H1 (cell line): ENCODE data around the gene CAMSAP1. TPM values are rescaled to one million over a fixed set of nuclear protein-coding genes. Genes with fewer than 3 reads are reported as not detected.

Experiments
- CTCF ChIA-PET: fragments of 300-600 bp; sonication (Branson Sonifier 250); formaldehyde crosslinking; loops from one replicate; lab custom pipeline; 2021; ENCODE audit not compliant: partially characterized antibody; lab: Charles Lee
- POLR2A ChIA-PET: fragments of 300-600 bp; sonication (Branson Sonifier 250); formaldehyde crosslinking; loops from one replicate; lab custom pipeline; 2021; ENCODE audit warnings: inconsistent platforms; ENCODE audit not compliant: partially characterized antibody; lab: Charles Lee
- DNase-seq, 2 experiments: peaks; one replicate each; pipeline versions ENCODE4 v3.0.0 to v3.0.0-alpha.2; 2010 to 2022; ENCODE audit warnings: low spot score in 2 of 2, low read depth in 1 of 2, mixed read lengths in 1 of 2
- FAIRE-seq: peaks from 2 replicates; lab custom pipeline; 2011; peaks lifted over from hg19 to GRCh38; lab: Jason Lieb, UNC
- H2AFZ ChIP-seq: 2 replicates; pipeline ENCODE4 v1.8.1; 2012; ENCODE audit warnings: low read length, inconsistent platforms
- H2AK5ac ChIP-seq: 2 replicates; pipeline ENCODE4 v1.6.1; 2013; ENCODE audit warnings: low read depth, low read length
- H2BK120ac ChIP-seq: replicated peaks from 2 replicates; pipeline ENCODE3; 2013; ENCODE audit warnings: low read depth, low read length, inconsistent platforms
- H2BK12ac ChIP-seq: 2 replicates; pipeline ENCODE4 v1.6.1; 2013; ENCODE audit warnings: low read depth, low read length
- H2BK15ac ChIP-seq: 2 replicates; pipeline ENCODE4 v1.6.1; 2013; ENCODE audit warnings: low read length
- H2BK20ac ChIP-seq: 2 replicates; pipeline ENCODE4 v1.6.1; 2013; ENCODE audit warnings: low read length
- H2BK5ac ChIP-seq: 2 replicates; pipeline ENCODE4 v1.6.1; 2013; ENCODE audit warnings: low read depth, low read length
- H3K14ac ChIP-seq: 2 replicates; pipeline ENCODE4 v1.6.1; 2013; ENCODE audit warnings: inconsistent platforms; ENCODE audit not compliant: insufficient read length
- H3K18ac ChIP-seq: 2 replicates; pipeline ENCODE4 v1.6.1; 2013; ENCODE audit warnings: low read length; ENCODE audit errors: extremely low read depth
- H3K23ac ChIP-seq: 2 replicates; pipeline ENCODE4 v1.6.1; 2013; ENCODE audit warnings: inconsistent platforms; ENCODE audit not compliant: insufficient read length
- H3K23me2 ChIP-seq: 2 replicates; pipeline ENCODE4 v1.6.1; 2013; ENCODE audit warnings: low read depth, low read length
- H3K27ac ChIP-seq: 2 replicates; pipeline ENCODE4 v1.6.1; 2011; ENCODE audit warnings: low read depth, low read length, inconsistent platforms
- H3K27me3 ChIP-seq, 4 experiments: replicated peaks in 1 of 4; 1 replicate in 1 of 4; 2 replicates in 3 of 4; pipeline versions ENCODE4 v1.6.1 to v1.8.1; 2011 to 2013; ENCODE audit warnings: low read length in 3 of 4, mild to moderate bottlenecking in 3 of 4, inconsistent platforms in 2 of 4, mixed read lengths in 2 of 4, moderate library complexity in 1 of 4; ENCODE audit not compliant: control insufficient read depth in 3 of 4, insufficient read depth in 3 of 4; ENCODE audit errors: extremely low read depth in 1 of 4
- H3K36me3 ChIP-seq, 4 experiments: 2 replicates each; pipeline versions ENCODE4 v1.6.1 to v1.8.1; 2011 to 2013; ENCODE audit warnings: mild to moderate bottlenecking in 4 of 4, low read length in 3 of 4, moderate library complexity in 2 of 4, control low read depth in 1 of 4, inconsistent platforms in 1 of 4; ENCODE audit not compliant: insufficient read depth in 4 of 4, control insufficient read depth in 2 of 4
- H3K4ac ChIP-seq: replicated peaks from 2 replicates; pipeline ENCODE3; 2013; ENCODE audit warnings: low read length, low read depth, mixed read lengths, inconsistent platforms; ENCODE audit not compliant: insufficient read length
- H3K4me1 ChIP-seq, 4 experiments: replicated peaks in 1 of 4; 1 replicate in 1 of 4; 2 replicates in 3 of 4; pipeline versions ENCODE4 v1.6.1 to v1.8.1; 2011 to 2013; ENCODE audit warnings: low read length in 3 of 4, inconsistent platforms in 2 of 4, mixed read lengths in 1 of 4; ENCODE audit not compliant: insufficient read depth in 4 of 4, control insufficient read depth in 3 of 4
- H3K4me2 ChIP-seq, 2 experiments: 2 replicates each; pipeline versions ENCODE4 v1.6.1 to v1.8.1; 2011 to 2013; ENCODE audit warnings: low read depth in 2 of 2, low read length in 2 of 2, control low read depth in 1 of 2, inconsistent platforms in 1 of 2, mild to moderate bottlenecking in 1 of 2; ENCODE audit not compliant: insufficient read depth in 1 of 2
- H3K4me3 ChIP-seq, 4 experiments: fragments of 200-600, 300-600 bp in 1 of 4; sonication (generic), shearing (Covaris generic), sonication (Bioruptor Twin) in 1 of 4; 2 replicates each; pipeline versions ENCODE4 v1.5.1 to v1.8.1; 2011 to 2016; ENCODE audit warnings: low read length in 4 of 4, low read depth in 3 of 4, control low read depth in 2 of 4, inconsistent platforms in 2 of 4, mild to moderate bottlenecking in 2 of 4, mixed read lengths in 1 of 4, moderate library complexity in 1 of 4; ENCODE audit not compliant: insufficient read depth in 2 of 4; ENCODE audit errors: extremely low read depth in 1 of 4
- H3K56ac ChIP-seq: replicated peaks from 2 replicates; pipeline ENCODE3; 2013; ENCODE audit warnings: low read depth, mild to moderate bottlenecking, mixed read lengths, low read length, inconsistent platforms; ENCODE audit not compliant: insufficient read length
- H3K79me1 ChIP-seq: 2 replicates; pipeline ENCODE4 v1.6.1; 2013; ENCODE audit warnings: low read depth, low read length, control low read depth
- H3K79me2 ChIP-seq, 2 experiments: 2 replicates each; pipeline versions ENCODE4 v1.6.1 to v1.8.1; 2012 to 2013; ENCODE audit warnings: low read length in 2 of 2, mild to moderate bottlenecking in 2 of 2, inconsistent platforms in 1 of 2; ENCODE audit not compliant: insufficient read depth in 2 of 2, control insufficient read depth in 1 of 2
- H3K9ac ChIP-seq, 4 experiments: replicated peaks in 1 of 4; 1 replicate in 1 of 4; 2 replicates in 3 of 4; pipeline versions ENCODE4 v1.6.1 to v1.8.1; 2011 to 2013; ENCODE audit warnings: low read depth in 3 of 4, low read length in 3 of 4, control low read depth in 2 of 4, mild to moderate bottlenecking in 2 of 4, moderate library complexity in 2 of 4, inconsistent platforms in 1 of 4; ENCODE audit errors: extremely low read depth in 1 of 4
- H3K9me3 ChIP-seq, 2 experiments: 2 replicates each; pipeline versions ENCODE4 v1.6.1 to v1.8.1; 2012 to 2013; ENCODE audit warnings: mild to moderate bottlenecking in 2 of 2, moderate library complexity in 2 of 2, control low read depth in 1 of 2, inconsistent platforms in 1 of 2, low read depth in 1 of 2, low read length in 1 of 2, mixed read lengths in 1 of 2; ENCODE audit not compliant: insufficient read depth in 2 of 2
- H4K20me1 ChIP-seq, 2 experiments: replicated peaks in 1 of 2; 2 replicates each; pipeline versions ENCODE3 to v1.8.1; 2011 to 2013; ENCODE audit warnings: inconsistent platforms in 2 of 2, low read length in 2 of 2, mild to moderate bottlenecking in 1 of 2; ENCODE audit not compliant: insufficient read depth in 2 of 2, control insufficient read depth in 1 of 2
- H4K5ac ChIP-seq: 2 replicates; pipeline ENCODE4 v1.6.1; 2013; ENCODE audit warnings: low read length, low read depth, mixed read lengths, inconsistent platforms; ENCODE audit not compliant: insufficient read length
- H4K8ac ChIP-seq: 2 replicates; pipeline ENCODE4 v1.8.0; 2013; ENCODE audit warnings: mild to moderate bottlenecking, moderate library complexity, low read length, inconsistent platforms; ENCODE audit not compliant: insufficient read depth; ENCODE audit errors: extremely low read depth
- H4K91ac ChIP-seq: replicated peaks from 2 replicates; pipeline ENCODE3; 2013; ENCODE audit warnings: low read length, mixed read lengths, inconsistent platforms; ENCODE audit not compliant: insufficient read length
- BCL11A ChIP-seq, 2 experiments: IDR thresholded peaks; one replicate each; pipeline ENCODE4 v1.6.1; 2011; ENCODE audit warnings: low read depth in 2 of 2, low read length in 2 of 2, mild to moderate bottlenecking in 2 of 2
- GABPA ChIP-seq: IDR thresholded peaks from 2 replicates; pipeline ENCODE4 v1.6.1; 2011; ENCODE audit warnings: mild to moderate bottlenecking, low read length, moderate library complexity, borderline replicate concordance; ENCODE audit not compliant: insufficient read depth
- HDAC2 ChIP-seq, 2 experiments: fragments of 300-600 bp in 1 of 2; sonication (generic) in 1 of 2; IDR thresholded peaks; 2 replicates each; pipeline ENCODE4 v1.6.1; 2011 to 2012; ENCODE audit warnings: low read depth in 2 of 2, low read length in 2 of 2, mild to moderate bottlenecking in 2 of 2, moderate library complexity in 2 of 2, borderline replicate concordance in 1 of 2, inconsistent platforms in 1 of 2
- JUN ChIP-seq: IDR thresholded peaks from 2 replicates; pipeline ENCODE4 v1.6.1; 2011; ENCODE audit warnings: low read depth, mild to moderate bottlenecking, improper control_type of control experiment, low read length
- SUZ12 ChIP-seq: fragments of 200-600 bp; sonication (generic); IDR thresholded peaks from 2 replicates; pipeline ENCODE4 v1.6.1; 2012; ENCODE audit warnings: mild to moderate bottlenecking, inconsistent platforms, low read length, moderate library complexity, mixed read lengths
- TCF12 ChIP-seq: IDR thresholded peaks from 2 replicates; pipeline ENCODE4 v1.6.1; 2011; ENCODE audit warnings: low read depth, mild to moderate bottlenecking, low read length
- WGBS, 2 experiments: shearing (Covaris generic) in 1 of 2; methylation state at CpG; one replicate each; pipeline versions ENCODE4 v1.1.6 to v1.1.7; 2013 to 2015; ENCODE audit warnings: low lambda C conversion rate in 2 of 2, mixed read lengths in 2 of 2, inconsistent platforms in 1 of 2, low coverage in 1 of 2, missing lambda C conversion rate in 1 of 2; ENCODE audit not compliant: insufficient replicate concordance in 2 of 2, insufficient coverage in 1 of 2, insufficient read length in 1 of 2; ENCODE audit errors: extremely low coverage in 1 of 2, missing lambda C conversion rate in 1 of 2; 5-methylcytosine and 5-hydroxymethylcytosine counted together
- polyA plus RNA-seq, 7 experiments: library from polyadenylated mRNA; depleted of rRNA in 3 of 7; stranded (reverse) in 5 of 7; unstranded in 2 of 7; fragments of >200 nt in 5 of 7; fragments of 200-250 nt in 2 of 7; gene quantifications; 1 replicate in 5 of 7; 2 replicates in 1 of 7; 4 replicates in 1 of 7; pipeline versions ENCODE4 v1.2.1 to v1.2.3, GENCODE V29; 2011 to 2013; ENCODE audit warnings: missing spikeins in 2 of 7, mixed read lengths in 2 of 7
- total RNA-seq: library from RNA; stranded (reverse); fragmentation: NEBNext Ultra II Directional; extraction: Animal tissue kit (Norgen Biotek cat#: 25700); gene quantifications from 2 replicates; pipeline ENCODE4 v1.2.1, GENCODE V29; 2021

CAMSAP1 gene
- total and polyA plus RNA-seq, 2 of the 8 experiments (the other 6 are each of a cell fraction or from before 2014, with no cell fraction given), result 13.4 to 44.0 TPM

DNA sequence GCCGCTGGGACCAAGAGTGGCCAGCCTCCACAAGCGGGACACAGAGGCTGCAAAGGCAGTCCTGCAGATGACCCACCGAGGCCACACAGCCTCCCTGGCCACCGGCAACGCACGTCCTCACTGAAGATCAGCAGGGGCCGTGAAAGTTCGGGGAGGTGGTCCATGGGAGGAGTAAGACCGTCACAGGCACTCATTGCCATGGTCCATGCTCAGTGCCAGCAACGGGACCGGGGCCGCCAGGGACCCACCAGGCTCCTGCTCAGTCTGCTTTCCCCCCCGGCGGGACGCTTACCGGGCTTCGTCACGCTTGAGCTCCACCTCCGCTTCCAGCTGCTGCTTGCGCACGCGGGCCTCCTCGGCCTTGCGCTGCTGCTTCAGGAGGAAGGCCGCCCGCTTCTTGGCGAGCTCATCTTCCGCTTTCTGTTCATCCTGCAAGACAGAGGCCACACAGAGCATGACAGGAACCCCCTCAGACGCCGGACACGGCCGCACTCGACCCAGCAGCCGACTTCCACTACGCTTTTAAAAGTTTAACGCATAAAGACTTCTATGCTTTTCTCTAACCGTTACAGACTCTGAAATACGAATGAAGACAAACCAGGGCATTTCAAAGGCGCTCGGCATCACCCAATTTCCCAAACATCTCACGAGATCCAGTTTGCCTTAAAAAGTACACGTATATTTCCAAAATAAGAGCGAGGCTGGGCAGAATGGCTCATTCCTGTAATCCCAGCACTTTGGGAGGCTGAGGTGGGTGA lies 88.4 kb downstream of the CAMSAP1 start:
- Histone ChIP-seq H2BK5ac (no peak overlapping the region), H3K4me3 (no peak overlapping the region), H2AK5ac (no peak overlapping the region), H4K5ac (no peak overlapping the region), H3K4me2 (no peak overlapping the region), H3K79me2 (no peaks in the 10 kb centered on the region), H3K79me1 (no peaks in the 10 kb centered on the region; the same call in 1 of the 2 replicates), H3K36me3 (peaks cover 34 to 76% (median 68%) of the 10 kb centered on the region in 4 experiments), H2AFZ (no peak overlapping the region), H2BK12ac (no peak overlapping the region), H2BK20ac (no peak overlapping the region), H3K9ac (no peak overlapping the region), H3K4ac (no peak overlapping the region), H3K23me2 (no peaks in the 10 kb centered on the region), H2BK120ac (no peak overlapping the region), H3K27me3 (no peaks in the 10 kb centered on the region), H4K20me1 (peaks cover 7 to 11% of the 10 kb centered on the region in 2 experiments), H4K8ac (no peak overlapping the region; the same call in 1 of the 2 replicates), H3K4me1 (no peaks in the 10 kb centered on the region; a peak in 1 of 7 replicates), H4K91ac (no peak overlapping the region), H3K14ac (no peak overlapping the region), H3K23ac (no peak overlapping the region), H3K56ac (no peak overlapping the region), H2BK15ac (no peak overlapping the region), H3K27ac (no peak overlapping the region), H3K18ac (no peak overlapping the region), H3K9me3 (no peaks in the 10 kb centered on the region)
- 96% methylated on average over 37 of the region's 43 CpGs; no CpG with 5 or more reads in 1 of the 2 experiments for WGBS, 2 experiments
- POLR2A ChIA-PET, result no interaction called here
- CTCF ChIA-PET, result interaction anchor here (0.6 to 1.3 kb wide), 10 partner anchors 20 to 843 kb away, joined by 3 to 4 read pairs (median 3); no protein-coding TSS in a partner anchor
- FAIRE-seq, result no peak
- no peak for DNase-seq
- no peak for TF ChIP-seq TCF12
- no peak for TF ChIP-seq BCL11A (IDR thresholded peaks at IDR 0.05; ENCODE audit: low read depth in 2 of 2, low read length in 2 of 2)
- no peak for TF ChIP-seq GABPA
- TF ChIP-seq SUZ12, result no peak
- no peak for TF ChIP-seq HDAC2 (IDR thresholded peaks at IDR 0.05; ENCODE audit: borderline replicate concordance in 1 of 2, low read depth in 2 of 2, low read length in 2 of 2)
- TF ChIP-seq JUN, result no peak
